A549 treated with dexamethasone at 1 μM for 4 hours (cell line): ENCODE measurements around the gene PPP1R2C. TPM values are rescaled to one million over a fixed set of nuclear protein-coding genes. Genes with fewer than 3 reads are reported as not detected.

ENCODE experiments used
- total RNA-seq: library from RNA; stranded (reverse); fragments of 200-300 nt; extraction: Qiagen RNA extraction; gene quantifications from 5 replicates; pipeline ENCODE4 v1.2.3, GENCODE V29; 2022

Gene PPP1R2C
- total RNA-seq, result not detected in 5 replicates

GRCh38 chrX:42778096-42778495 lies at the start of gene PPP1R2C:
PPP1R2C (minus strand) TSS chrX:42778163; CDS start chrX:42778079, 84 bp downstream.

